Measurements from ENCODE around the gene ZNF329.

- no peak for TF ChIP-seq CTCF (IDR thresholded peaks at IDR 0.05)
- TF ChIP-seq MEF2A (IDR thresholded peaks at IDR 0.05; ENCODE audit: borderline replicate concordance, low read depth) = no peak
- TF ChIP-seq MAX (IDR thresholded peaks at IDR 0.05; ENCODE audit: low read depth) = no peak
- TF ChIP-seq EP300 (IDR thresholded peaks at IDR 0.05; ENCODE audit: borderline replicate concordance in 1 of 2, low read depth in 1 of 2, low read length in 1 of 2) = no peak
- TF ChIP-seq, protein P1, sequence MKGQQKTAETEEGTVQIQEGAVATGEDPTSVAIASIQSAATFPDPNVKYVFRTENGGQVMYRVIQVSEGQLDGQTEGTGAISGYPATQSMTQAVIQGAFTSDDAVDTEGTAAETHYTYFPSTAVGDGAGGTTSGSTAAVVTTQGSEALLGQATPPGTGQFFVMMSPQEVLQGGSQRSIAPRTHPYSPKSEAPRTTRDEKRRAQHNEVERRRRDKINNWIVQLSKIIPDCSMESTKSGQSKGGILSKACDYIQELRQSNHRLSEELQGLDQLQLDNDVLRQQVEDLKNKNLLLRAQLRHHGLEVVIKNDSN (IDR thresholded peaks at IDR 0.05; ENCODE audit: borderline replicate concordance, low read depth) = no peak
- TF ChIP-seq FOXM1 (IDR thresholded peaks at IDR 0.05; ENCODE audit: low read depth) = no peak
- TF ChIP-seq RAD21 (IDR thresholded peaks at IDR 0.05; ENCODE audit: low read length) = no peak
- no peak for TF ChIP-seq YY1 (IDR thresholded peaks at IDR 0.05; ENCODE audit: low read depth)
- no peak for TF ChIP-seq TAF1 (IDR thresholded peaks at IDR 0.05; ENCODE audit: borderline replicate concordance, low read depth, low read length)
- TF ChIP-seq PBX3 (IDR thresholded peaks at IDR 0.05) = no peak
- no peak for TF ChIP-seq RCOR1 (IDR thresholded peaks at IDR 0.05; ENCODE audit: low read length)
- TF ChIP-seq NFIC (IDR thresholded peaks at IDR 0.05; ENCODE audit: borderline replicate concordance) = no peak
- no peak for TF ChIP-seq POLR2AphosphoS5 (IDR thresholded peaks at IDR 0.05; ENCODE audit: low read depth, low read length)
Observed at GRCh38 chr19:58108546-58108817, 42.1 kb downstream of the ZNF329 start.
